KMS-11 (cell line): ENCODE results near the gene EDEM3.
A peak's percentile ranks its signal among the peaks of the same experiment; 100 is the strongest.

Experiments used
- H2AFZ ChIP-seq: fragments of 200-600 bp; sonication (generic); 2 replicates; pipeline ENCODE4 v1.6.1; 2016; ENCODE audit warnings: antibody characterized with exemption, mixed run types, low read depth
- H3K27ac ChIP-seq: fragments of 200-600 bp; sonication (generic); 2 replicates; pipeline ENCODE4 v1.6.1; 2016; ENCODE audit warnings: mild to moderate bottlenecking, mixed run types
- H3K27me3 ChIP-seq: fragments of 200-600 bp; sonication (generic); 2 replicates; pipeline ENCODE4 v1.6.1; 2017; ENCODE audit warnings: mild to moderate bottlenecking, low read depth, mixed run types, moderate library complexity; ENCODE audit not compliant: insufficient read depth
- H3K36me3 ChIP-seq: fragments of 200-600 bp; sonication (generic); 2 replicates; pipeline ENCODE4 v1.6.1; 2017; ENCODE audit warnings: mild to moderate bottlenecking, mixed run types; ENCODE audit not compliant: insufficient read depth
- H3K4me1 ChIP-seq: fragments of 200-600 bp; sonication (generic); 2 replicates; pipeline ENCODE4 v1.6.1; 2016; ENCODE audit warnings: mild to moderate bottlenecking, low read depth, mixed run types; ENCODE audit not compliant: poor library complexity, severe bottlenecking
- H3K4me2 ChIP-seq: fragments of 200-600 bp; sonication (generic); 2 replicates; pipeline ENCODE4 v1.7.0; 2016; ENCODE audit warnings: mild to moderate bottlenecking, mixed run types
- H3K4me3 ChIP-seq: fragments of 200-600 bp; sonication (generic); IDR thresholded peaks from 2 replicates; pipeline ENCODE4 v1.6.1; 2017; ENCODE audit warnings: low read depth, low read length, mixed read lengths; ENCODE audit not compliant: insufficient read depth
- H3K79me2 ChIP-seq: fragments of 200-600 bp; sonication (generic); 2 replicates; pipeline ENCODE4 v1.6.1; 2016; ENCODE audit warnings: low read depth, mixed run types; ENCODE audit not compliant: insufficient read depth
- H3K9ac ChIP-seq: fragments of 200-600 bp; sonication (generic); 2 replicates; pipeline ENCODE4 v1.6.1; 2016; ENCODE audit warnings: mild to moderate bottlenecking, mixed run types
- H4K20me1 ChIP-seq: fragments of 200-600 bp; sonication (generic); 2 replicates; pipeline ENCODE4 v1.6.1; 2016; ENCODE audit warnings: mild to moderate bottlenecking, mixed run types; ENCODE audit not compliant: insufficient read depth
- TF ChIP-seq, protein P1 (sequence below): fragments of 200-600 bp; sonication (generic); conservative IDR thresholded peaks from 2 replicates; pipeline ENCODE4 v1.6.1; 2017; ENCODE audit warnings: low read depth, mild to moderate bottlenecking, antibody characterized with exemption, low read length, moderate library complexity, mixed read lengths

EDEM3 gene

DNA sequence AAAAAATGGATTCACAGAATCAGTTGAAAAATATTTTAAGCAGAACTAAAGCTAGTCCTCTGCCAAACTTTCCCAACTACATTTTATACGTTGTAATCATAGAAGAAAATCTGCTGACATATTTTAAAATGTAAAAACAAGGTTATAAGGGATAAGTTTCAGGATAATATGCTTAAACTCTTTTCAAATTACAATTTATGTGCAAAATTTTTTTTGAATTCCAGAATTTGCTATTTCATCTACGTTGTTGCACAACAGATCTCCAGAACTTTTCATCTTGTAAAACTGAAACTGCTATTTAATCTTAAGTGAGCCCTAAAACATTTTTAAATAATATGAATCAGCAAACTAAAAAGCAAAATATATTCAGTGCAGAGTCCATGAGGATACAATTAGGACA is 5.9 kb downstream of the EDEM3 start:
- Histone ChIP-seq H3K79me2 (peaks cover 95% of the 10 kb centered on the region), H3K4me1 (peaks cover 91% of the 10 kb centered on the region), H3K36me3 (peaks cover 19% of the 10 kb centered on the region; the same call in 1 of the 2 replicates), H2AFZ (no peak overlapping the region), H3K27ac (peak overlapping the region; percentile 96), H3K4me2 (peak overlapping the region; percentile 99), H3K27me3 (no peaks in the 10 kb centered on the region), H3K9ac (peak overlapping the region; percentile 63), H3K4me3 (no peak overlapping the region), H4K20me1 (no peaks in the 10 kb centered on the region)
- TF ChIP-seq, protein P1, sequence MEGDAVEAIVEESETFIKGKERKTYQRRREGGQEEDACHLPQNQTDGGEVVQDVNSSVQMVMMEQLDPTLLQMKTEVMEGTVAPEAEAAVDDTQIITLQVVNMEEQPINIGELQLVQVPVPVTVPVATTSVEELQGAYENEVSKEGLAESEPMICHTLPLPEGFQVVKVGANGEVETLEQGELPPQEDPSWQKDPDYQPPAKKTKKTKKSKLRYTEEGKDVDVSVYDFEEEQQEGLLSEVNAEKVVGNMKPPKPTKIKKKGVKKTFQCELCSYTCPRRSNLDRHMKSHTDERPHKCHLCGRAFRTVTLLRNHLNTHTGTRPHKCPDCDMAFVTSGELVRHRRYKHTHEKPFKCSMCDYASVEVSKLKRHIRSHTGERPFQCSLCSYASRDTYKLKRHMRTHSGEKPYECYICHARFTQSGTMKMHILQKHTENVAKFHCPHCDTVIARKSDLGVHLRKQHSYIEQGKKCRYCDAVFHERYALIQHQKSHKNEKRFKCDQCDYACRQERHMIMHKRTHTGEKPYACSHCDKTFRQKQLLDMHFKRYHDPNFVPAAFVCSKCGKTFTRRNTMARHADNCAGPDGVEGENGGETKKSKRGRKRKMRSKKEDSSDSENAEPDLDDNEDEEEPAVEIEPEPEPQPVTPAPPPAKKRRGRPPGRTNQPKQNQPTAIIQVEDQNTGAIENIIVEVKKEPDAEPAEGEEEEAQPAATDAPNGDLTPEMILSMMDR: no peak

DNA sequence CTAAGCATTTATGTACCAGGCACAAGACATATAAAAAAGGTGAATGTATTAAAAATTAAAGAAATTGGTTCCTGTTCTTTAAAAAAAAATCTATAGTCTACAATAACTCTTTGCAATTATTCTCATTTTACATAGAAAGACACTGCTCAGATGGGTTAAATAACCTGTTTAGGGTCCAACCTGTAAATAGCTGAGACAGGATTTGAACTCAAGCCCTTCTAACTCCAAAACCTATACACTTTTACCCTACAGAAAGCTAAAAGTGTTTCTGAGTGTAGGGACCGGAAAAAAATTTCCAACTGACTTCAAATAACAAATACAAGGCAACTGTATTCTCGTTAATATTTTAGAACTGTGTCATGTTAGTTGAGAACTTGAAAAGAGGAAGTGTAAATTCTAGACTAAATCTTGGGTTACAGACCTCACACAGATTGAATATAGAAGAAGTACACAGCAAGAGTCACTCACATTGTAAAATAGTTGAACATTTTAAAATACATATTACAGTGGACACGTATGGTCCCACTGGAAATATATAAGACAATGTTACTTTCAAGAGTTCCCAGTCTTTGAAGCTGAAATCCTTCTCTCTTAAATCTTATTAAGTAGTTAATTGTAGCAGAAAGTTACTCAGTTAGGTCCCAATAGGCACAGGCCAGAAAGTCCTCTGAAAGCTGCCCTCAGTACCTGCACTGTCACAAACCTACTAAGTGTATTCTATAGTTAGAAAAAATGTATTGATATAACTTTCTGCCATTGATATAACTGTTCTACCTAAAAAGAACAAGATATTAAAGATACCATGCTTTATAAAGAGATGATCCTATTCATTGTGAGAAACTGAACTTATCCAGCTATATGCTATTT is 7.3 kb downstream of the EDEM3 start:
- Histone ChIP-seq H3K27ac (peak overlapping the region; percentile 96), H3K36me3 (peaks cover 12% of the 10 kb centered on the region; the same call in 1 of the 2 replicates), H3K9ac (peak overlapping the region; percentile 63), H3K79me2 (peaks cover 90% of the 10 kb centered on the region), H4K20me1 (no peaks in the 10 kb centered on the region), H2AFZ (no peak overlapping the region), H3K4me3 (no peak overlapping the region), H3K4me2 (peak overlapping the region; percentile 99), H3K4me1 (peaks cover 99% of the 10 kb centered on the region), H3K27me3 (no peaks in the 10 kb centered on the region)
- TF ChIP-seq, protein P1: no peak

DNA sequence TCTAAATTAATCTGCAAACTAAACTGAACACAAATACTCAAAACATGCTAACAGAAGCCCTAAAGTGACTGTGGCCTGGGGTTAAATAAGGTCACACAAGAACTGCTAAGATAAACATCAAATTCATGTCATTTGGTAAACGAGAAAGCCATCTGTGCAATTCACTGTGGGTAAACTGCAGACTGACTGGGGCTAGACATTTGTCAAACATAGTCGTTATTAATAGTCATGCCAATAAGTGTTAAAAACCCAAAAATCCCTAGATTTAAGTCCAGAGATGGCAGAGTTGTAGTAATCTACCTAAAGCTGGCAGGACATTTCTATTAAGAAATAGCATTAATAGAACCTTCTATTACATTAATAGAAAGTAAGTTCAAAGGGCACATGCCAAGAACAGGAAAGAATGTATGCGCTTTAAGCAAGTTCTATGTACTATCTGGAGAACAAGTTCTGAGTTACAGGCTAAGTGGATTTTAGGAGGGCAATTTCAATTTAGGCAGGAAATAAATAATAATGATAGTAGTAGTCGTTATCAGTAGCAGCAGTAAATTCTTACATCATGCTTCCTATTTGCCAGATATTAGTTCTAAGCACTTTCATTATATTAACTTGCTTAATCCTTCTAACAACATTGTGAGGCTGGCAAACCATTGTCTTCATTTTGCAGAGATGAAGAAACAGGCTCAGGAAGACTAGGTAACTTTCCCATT is 8.6 kb downstream of the EDEM3 start:
- peak overlapping the region; percentile 96 for H3K27ac ChIP-seq
- H2AFZ ChIP-seq: no peak overlapping the region
- peaks cover 99% of the 10 kb centered on the region for H3K4me1 ChIP-seq
- no peaks in the 10 kb centered on the region for H3K27me3 ChIP-seq
- TF ChIP-seq, protein P1: no peak
- peak overlapping the region; percentile 99 for H3K4me2 ChIP-seq
- H3K9ac ChIP-seq: peak overlapping the region; percentile 63
- H3K79me2 ChIP-seq: peaks cover 88% of the 10 kb centered on the region
- peaks cover 12% of the 10 kb centered on the region; the same call in 1 of the 2 replicates for H3K36me3 ChIP-seq
- no peaks in the 10 kb centered on the region for H4K20me1 ChIP-seq
- H3K4me3 ChIP-seq: peak overlapping the region; percentile 33

DNA sequence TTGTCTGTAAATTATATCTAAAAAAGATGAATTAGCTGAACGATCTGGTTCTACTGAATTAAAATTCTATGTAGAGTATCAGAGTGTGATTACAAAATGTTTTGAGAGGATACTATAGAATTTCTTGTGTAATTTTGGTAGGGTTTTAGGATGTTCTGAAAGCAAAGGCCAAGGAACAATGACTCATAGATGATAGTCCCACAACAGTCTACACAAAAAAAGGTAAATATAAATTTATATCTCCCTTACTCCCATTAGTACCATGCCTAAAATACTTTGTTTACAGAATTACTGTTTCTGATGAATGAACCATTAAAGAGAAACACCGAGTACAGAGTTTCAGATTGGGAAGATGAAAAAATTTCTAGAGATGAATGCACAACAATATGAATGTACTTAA is 9.5 kb downstream of the EDEM3 start:
- Histone ChIP-seq H3K4me3 (no peak overlapping the region), H3K4me1 (peaks cover 100% of the 10 kb centered on the region), H3K27ac (peak overlapping the region; percentile 96), H3K4me2 (peak overlapping the region; percentile 99), H2AFZ (no peak overlapping the region), H3K36me3 (peaks cover 12% of the 10 kb centered on the region; the same call in 1 of the 2 replicates), H3K9ac (peak overlapping the region; percentile 63), H4K20me1 (no peaks in the 10 kb centered on the region), H3K27me3 (no peaks in the 10 kb centered on the region), H3K79me2 (peaks cover 89% of the 10 kb centered on the region)
- TF ChIP-seq, protein P1: no peak
